CD4-positive, alpha-beta T cell treated with Interleukin-6 for 4 hours (primary cell): Measurements from ENCODE around the gene TRUB1.
A peak's percentile ranks its signal among the peaks of the same experiment; 100 is the strongest.
"Not testable (repeated sequence)": the region's sequence is repeated elsewhere in the genome, so short reads cannot be mapped to it uniquely, and the experiment has no call there.

ENCODE experiments used
- DNase-seq: peaks from one replicate; pipeline ENCODE4 v3.0.0-alpha.2; 2020; ENCODE audit warnings: mixed read lengths

Gene TRUB1

DNA sequence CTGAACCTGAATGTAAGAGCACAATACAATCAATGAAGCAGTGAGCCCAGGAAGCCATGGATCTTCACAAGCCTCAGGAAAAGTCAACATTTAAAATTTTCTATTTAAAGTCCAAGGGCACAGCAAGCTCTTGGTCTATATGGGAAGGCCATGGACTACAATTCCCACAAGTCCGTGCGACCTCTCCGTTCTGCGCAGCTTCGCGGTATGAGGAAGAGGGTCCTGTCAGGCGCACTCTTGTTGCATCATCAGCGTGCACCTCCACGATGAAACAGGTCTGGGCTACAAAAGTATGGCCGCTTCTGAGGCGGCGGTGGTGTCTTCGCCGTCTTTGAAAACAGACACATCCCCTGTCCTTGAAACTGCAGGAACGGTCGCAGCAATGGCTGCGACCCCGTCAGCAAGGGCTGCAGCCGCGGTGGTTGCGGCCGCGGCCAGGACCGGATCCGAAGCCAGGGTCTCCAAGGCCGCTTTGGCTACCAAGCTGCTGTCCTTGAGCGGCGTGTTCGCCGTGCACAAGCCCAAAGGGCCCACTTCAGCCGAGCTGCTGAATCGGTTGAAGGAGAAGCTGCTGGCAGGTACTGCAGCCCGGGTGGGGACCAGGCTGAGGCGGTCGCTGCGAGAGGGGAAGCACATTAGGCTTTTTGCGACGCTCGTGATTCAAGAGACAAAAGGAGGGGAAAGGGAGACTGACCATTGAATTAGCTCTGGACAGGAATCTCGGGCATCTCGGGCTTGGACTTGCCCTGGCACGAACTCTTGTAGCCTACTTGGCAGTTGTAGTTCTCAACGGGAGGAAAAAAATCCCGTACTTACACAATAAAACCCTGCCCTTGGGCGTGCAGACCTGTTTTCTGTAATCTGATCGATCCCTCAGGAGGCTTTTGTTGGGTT is at the start of gene TRUB1:
TSS of gene TRUB1 (plus strand) at position 234 of the 894 bp plus-strand sequence. CDS start at position 293, 59 bp downstream.
- peak; percentile 90 for DNase-seq

- no peak for DNase-seq
These were observed 44.7 kb upstream of the TRUB1 start for GRCh38 chr10:114893251-114893650.

- no peak for DNase-seq
These were observed 43.1 kb upstream of the TRUB1 start for GRCh38 chr10:114894911-114895310.

DNA sequence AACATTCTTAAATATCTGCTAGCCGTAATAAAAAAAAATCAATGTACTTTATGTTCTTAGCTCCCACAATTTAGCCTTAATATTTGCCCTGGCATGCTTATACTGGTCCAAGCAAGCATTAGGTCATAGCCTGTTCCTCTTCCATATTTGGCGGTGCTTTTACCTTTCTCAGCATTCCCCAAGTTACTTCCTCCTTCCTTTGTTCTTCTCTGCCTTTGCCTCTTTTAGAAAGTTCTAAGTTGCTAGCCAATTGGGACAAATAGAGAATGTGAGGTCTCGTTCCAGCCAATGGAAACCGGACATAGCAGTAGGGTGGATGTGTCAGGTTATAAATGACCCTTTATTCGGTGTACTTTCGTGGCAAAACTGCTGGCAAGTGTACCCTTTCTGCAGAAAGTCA is 41.0 kb upstream of the TRUB1 start:
- DNase-seq, result not testable (repeated sequence)

DNA sequence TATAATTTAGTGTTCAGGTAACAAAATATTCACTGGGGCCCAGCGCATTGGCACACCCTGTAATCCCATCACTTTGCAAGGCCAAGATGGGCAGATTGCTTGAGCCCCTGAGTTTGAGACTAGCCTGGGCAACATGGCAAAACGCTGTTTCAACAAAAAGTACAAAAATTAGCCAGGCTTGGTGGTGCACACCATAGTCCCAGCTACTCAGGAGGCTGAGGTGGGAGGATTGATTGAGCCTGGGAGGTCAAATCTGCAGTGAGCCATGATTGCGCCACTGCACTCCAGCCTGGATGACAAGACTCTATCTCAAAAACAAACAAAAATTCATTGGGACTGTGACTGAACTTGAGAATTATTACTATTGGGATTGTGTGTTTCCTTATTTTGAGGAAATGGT is 40.4 kb upstream of the TRUB1 start:
- DNase-seq, result no peak

GRCh38 chr10:114899982-114900381 is 38.0 kb upstream of the TRUB1 start:
- DNase-seq, result no peak

DNA sequence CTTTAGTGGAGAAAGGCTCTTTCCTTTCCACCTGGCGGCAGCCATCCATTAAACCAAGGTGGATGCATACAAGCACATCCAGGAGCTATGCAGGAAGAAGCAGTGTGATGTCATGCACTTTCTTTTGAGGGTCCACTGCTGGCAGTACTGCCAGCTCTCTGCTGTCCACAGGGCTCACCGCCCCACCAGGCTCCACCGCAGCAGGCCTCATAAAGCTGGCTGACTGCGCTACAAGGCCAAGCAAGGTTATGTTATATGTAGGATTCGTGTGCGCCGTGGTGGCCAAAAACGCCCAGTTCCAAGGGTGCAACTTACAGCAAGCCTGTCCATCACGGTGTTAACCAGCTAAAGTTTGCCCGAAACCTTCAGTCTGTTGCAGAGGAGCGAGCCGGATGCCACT is 37.3 kb upstream of the TRUB1 start:
- DNase-seq, result no peak

GRCh38 chr10:114902151-114902550 is 35.8 kb upstream of the TRUB1 start:
- DNase-seq, result no peak

GRCh38 chr10:114905450-114905849 is 32.5 kb upstream of the TRUB1 start:
- DNase-seq, result no peak

GRCh38 chr10:114906981-114907380 is 31.0 kb upstream of the TRUB1 start:
- DNase-seq, result no peak

DNA sequence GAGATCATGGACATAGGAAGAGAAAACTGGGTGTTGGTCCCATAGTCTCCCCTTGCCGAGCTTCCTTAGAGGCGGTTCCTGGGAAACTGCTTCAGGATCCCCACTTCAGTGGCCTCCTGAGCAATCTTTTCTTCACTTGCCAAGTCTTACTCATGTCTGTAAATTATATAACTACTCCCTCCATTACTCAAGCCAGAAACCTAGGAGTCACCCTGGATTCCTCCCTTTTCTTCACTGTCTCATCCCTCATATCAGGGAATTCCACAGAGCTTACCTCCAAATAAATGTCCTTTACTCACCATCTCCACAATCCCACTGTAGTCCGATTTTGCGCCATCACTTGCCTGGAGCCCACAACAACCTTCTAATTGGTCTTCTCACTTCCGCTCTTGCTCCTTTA is 29.1 kb upstream of the TRUB1 start:
- DNase-seq, result no peak

GRCh38 chr10:114911052-114911711 is 26.8 kb upstream of the TRUB1 start:
- no peak for DNase-seq

DNA sequence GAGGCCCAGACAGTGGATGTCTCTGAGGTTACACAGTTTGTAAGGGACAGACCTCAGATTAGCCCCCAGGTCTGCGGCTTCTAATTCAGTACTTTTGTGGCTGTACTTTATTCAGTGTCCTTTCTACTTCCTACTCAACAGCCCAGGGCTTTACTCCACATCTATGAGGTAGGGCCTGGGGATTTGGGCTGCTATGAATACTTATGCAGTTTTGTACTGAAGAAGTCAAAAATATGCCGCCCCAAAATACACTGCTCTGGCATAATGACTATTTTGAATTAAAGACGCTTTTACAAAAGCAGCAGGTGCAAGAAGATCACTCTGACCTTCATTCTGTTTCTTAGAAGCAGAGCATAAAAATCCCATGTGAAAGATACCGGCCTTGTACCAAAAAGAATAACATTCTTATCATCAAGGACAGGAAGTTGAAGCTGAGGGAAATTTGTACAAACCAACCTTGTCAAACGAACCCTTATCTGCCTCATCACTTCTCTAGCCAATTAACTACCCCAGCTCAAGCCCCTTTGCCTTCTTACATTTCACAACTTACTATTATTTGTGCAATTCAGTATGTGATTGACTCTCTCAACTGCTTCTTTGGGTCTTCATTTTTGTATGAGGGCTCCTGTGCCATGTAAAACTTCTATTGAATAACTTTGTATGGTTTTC is 26.1 kb upstream of the TRUB1 start:
- no peak for DNase-seq

GRCh38 chr10:114912470-114912859 is 25.5 kb upstream of the TRUB1 start:
- DNase-seq, result no peak

GRCh38 chr10:114914560-114914959 is 23.4 kb upstream of the TRUB1 start:
- DNase-seq, result no peak

DNA sequence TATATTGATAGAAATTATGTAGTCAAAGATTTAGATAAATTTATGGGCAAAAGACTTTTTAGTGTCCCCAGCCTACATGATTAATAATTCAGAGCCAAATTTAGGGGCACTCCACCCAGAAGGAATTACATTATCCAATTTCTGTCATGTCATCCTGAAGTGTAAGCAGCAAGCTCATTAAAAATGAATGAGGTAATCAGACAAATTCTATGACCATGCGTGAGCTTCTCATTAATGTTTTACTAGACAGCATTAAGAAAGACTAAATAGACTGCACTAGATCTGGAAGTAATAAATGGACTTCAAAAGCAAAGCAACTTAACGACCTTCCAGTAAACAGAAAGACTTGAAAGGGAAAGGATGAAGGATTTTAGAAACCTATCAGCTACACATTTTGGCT is 22.7 kb upstream of the TRUB1 start:
- no peak for DNase-seq

DNA sequence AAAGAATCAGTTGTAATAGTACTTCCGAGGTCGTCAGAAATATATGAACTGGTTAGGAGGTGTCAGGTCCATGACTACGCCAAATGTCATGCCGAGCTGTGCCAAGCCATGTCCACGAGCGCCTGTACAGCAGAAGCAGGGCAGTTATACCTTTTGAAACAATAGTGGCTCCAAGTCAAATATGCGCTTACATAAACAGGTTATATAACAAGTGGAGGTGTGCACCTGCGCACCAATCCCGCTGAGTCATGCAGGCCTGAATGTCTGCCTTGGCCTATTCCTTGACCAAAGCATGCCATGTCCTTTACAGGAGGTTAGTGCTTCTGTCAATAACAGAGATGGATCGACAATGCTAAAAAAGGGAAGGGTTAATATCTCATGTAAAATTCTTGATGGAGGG is 21.3 kb upstream of the TRUB1 start:
- no peak for DNase-seq

- DNase-seq, result no peak
These were observed 20.5 kb upstream of the TRUB1 start for GRCh38 chr10:114917459-114917858.

GRCh38 chr10:114917927-114918672 is 19.9 kb upstream of the TRUB1 start:
- DNase-seq, result no peak

DNA sequence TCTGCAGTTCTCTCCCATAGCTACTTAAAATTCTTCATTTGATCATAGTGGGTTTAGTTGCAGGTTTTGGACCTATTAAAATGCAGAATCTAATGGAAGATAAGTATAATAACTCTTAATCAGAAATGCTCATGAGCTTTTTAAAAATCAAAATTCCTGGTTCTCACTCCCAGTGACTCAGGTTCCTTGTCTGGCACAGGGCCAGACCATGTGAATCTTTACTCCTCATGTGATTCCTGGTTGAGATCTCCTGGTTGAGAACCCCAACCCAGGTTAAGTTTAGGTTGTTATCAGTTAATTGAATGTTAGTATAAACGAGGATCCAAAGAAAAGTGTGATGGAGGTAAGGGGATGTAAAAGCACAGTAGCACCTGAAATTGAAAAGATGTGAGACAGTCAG is 17.5 kb upstream of the TRUB1 start:
- DNase-seq, result no peak

- DNase-seq, result no peak
These were observed 16.0 kb upstream of the TRUB1 start for GRCh38 chr10:114922003-114922402.

DNA sequence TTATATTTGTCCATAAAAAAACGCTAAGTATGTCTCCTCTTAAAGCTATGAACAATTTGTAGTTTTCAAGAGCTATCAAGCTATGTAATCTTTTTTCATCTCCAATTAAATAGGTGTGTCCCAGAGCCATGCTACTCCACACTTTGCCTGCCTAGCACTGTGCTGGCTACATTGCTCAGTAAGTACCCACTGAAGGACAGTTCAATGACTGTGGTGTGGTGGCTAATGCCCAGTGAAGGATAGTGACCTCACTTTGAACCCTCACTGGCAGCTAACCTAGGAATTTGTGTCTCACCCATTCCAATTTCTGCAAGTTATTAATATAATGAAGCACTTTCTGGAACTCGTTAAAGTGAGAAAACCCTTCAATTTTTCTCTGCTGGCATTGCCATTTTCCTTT is 14.4 kb upstream of the TRUB1 start:
- DNase-seq, result no peak
